UCSD-AML1 (cell line): ENCODE data around the gene ABRACL.

Experiments
- DNase-seq: peaks from one replicate; lab custom pipeline; 2025; ENCODE audit not compliant: unreplicated experiment; lab: John Stamatoyannopoulos, UW

ABRACL gene

GRCh38 chr6:139053382-139053781 is 24.8 kb downstream of the ABRACL start:
- no peak for DNase-seq

- DNase-seq, result no peak
These were observed 25.5 kb downstream of the ABRACL start for GRCh38 chr6:139054001-139054400.

- DNase-seq, result no peak
These were observed 27.2 kb downstream of the ABRACL start for GRCh38 chr6:139055709-139056108.

GRCh38 chr6:139058029-139058428 is 29.5 kb downstream of the ABRACL start:
- DNase-seq, result no peak

- no peak for DNase-seq
These were observed 31.8 kb downstream of the ABRACL start for GRCh38 chr6:139060332-139060731.

GRCh38 chr6:139062932-139063646 is 34.5 kb downstream of the ABRACL start:
- DNase-seq, result no peak

GRCh38 chr6:139064981-139065665 is 36.6 kb downstream of the ABRACL start:
- DNase-seq, result no peak

- DNase-seq, result no peak
These were observed 37.5 kb downstream of the ABRACL start for GRCh38 chr6:139066080-139066479.

GRCh38 chr6:139068846-139069245 is 40.3 kb downstream of the ABRACL start:
- no peak for DNase-seq

GRCh38 chr6:139073118-139073517 is 44.6 kb downstream of the ABRACL start:
- no peak for DNase-seq

- DNase-seq, result no peak
These were observed 50.5 kb downstream of the ABRACL start for GRCh38 chr6:139079018-139079417.

- no peak for DNase-seq
These were observed 51.8 kb downstream of the ABRACL start for GRCh38 chr6:139080255-139080920.

- no peak for DNase-seq
These were observed 52.9 kb downstream of the ABRACL start for GRCh38 chr6:139081471-139081870.

- no peak for DNase-seq
These were observed 53.8 kb downstream of the ABRACL start for GRCh38 chr6:139082370-139082769.

GRCh38 chr6:139091826-139092225 is 63.3 kb downstream of the ABRACL start:
- no peak for DNase-seq
